HepG2 (cell line): ENCODE measurements around the gene TYROBP. TPM values are rescaled to one million over a fixed set of nuclear protein-coding genes. Genes with fewer than 3 reads are reported as not detected.

Source experiments
- ATM ChIP-seq: fragments of 450-650 bp; IDR thresholded peaks from 2 replicates; pipeline ENCODE4 v1.7.1; 2017; ENCODE audit warnings: mild to moderate bottlenecking, borderline replicate concordance
- ISL2 ChIP-seq: sonication (generic); formaldehyde crosslinking; IDR thresholded peaks from 2 replicates; pipeline ENCODE4 v1.5.0; 2020; ENCODE audit warnings: missing genetic modification reagents
- KAT8 ChIP-seq: IDR thresholded peaks from 2 replicates; pipeline ENCODE4 v1.6.1; 2016; ENCODE audit warnings: missing genetic modification reagents, missing compliant biosample characterization
- LCORL ChIP-seq, 2 experiments: fragments of 450-650 bp in 1 of 2; sonication (generic) in 1 of 2; formaldehyde crosslinking in 1 of 2; IDR thresholded peaks; 2 replicates each; pipeline versions ENCODE4 v1.5.0 to v1.6.1; 2017 to 2020; ENCODE audit warnings: antibody characterized with exemption in 1 of 2, missing genetic modification reagents in 1 of 2
- NCOA1 ChIP-seq: sonication (generic); formaldehyde crosslinking; IDR thresholded peaks from 2 replicates; pipeline ENCODE4 v1.9.0; 2021; ENCODE audit warnings: missing genetic modification reagents
- NFIC ChIP-seq: IDR thresholded peaks from 2 replicates; pipeline ENCODE4 v1.6.1; 2012; ENCODE audit warnings: mild to moderate bottlenecking, low read length, inconsistent platforms
- NRL ChIP-seq: sonication (generic); formaldehyde crosslinking; IDR thresholded peaks from 2 replicates; pipeline ENCODE4 v1.5.0; 2020; ENCODE audit warnings: missing genetic modification reagents, mild to moderate bottlenecking, moderate library complexity, borderline replicate concordance
- SKI ChIP-seq: fragments of 450-650 bp; IDR thresholded peaks from one replicate; pipeline ENCODE4 v1.6.1; 2018; ENCODE audit warnings: mild to moderate bottlenecking; ENCODE audit not compliant: partially characterized antibody
- SRF ChIP-seq: IDR thresholded peaks from 2 replicates; pipeline ENCODE4 v1.6.1; 2011; ENCODE audit warnings: mild to moderate bottlenecking, low read depth, low read length, moderate library complexity
- SRY ChIP-seq: sonication (generic); formaldehyde crosslinking; IDR thresholded peaks from 2 replicates; pipeline ENCODE4 v1.8.0; 2022; ENCODE audit warnings: mild to moderate bottlenecking, missing genetic modification reagents
- ZNF224 ChIP-seq: sonication (generic); formaldehyde crosslinking; IDR thresholded peaks from 2 replicates; pipeline ENCODE4 v1.5.0; 2020; ENCODE audit warnings: mild to moderate bottlenecking, missing genetic modification reagents
- ZNF276 ChIP-seq: sonication (generic); formaldehyde crosslinking; IDR thresholded peaks from 2 replicates; pipeline ENCODE4 v1.4.0; 2020; ENCODE audit warnings: mild to moderate bottlenecking, low read depth, missing genetic modification reagents
- ZNF549 ChIP-seq: sonication (generic); formaldehyde crosslinking; IDR thresholded peaks from 2 replicates; pipeline ENCODE4 v1.5.0; 2020; ENCODE audit warnings: missing genetic modification reagents
- ZNF768 ChIP-seq: sonication (generic); formaldehyde crosslinking; IDR thresholded peaks from 2 replicates; pipeline ENCODE4 v1.4.0; 2020; ENCODE audit warnings: missing genetic modification reagents
- polyA plus RNA-seq, 8 experiments: library from polyadenylated mRNA; depleted of rRNA in 3 of 8; stranded (reverse) in 7 of 8; unstranded in 1 of 8; fragments of >200 nt; fragmentation: Illumina TruSeq in 4 of 8; extraction: Trizol in 4 of 8; gene quantifications; 2 replicates each; pipeline versions ENCODE4 v1.2.1 to v1.2.3, GENCODE V29; 2011 to 2016; ENCODE audit warnings: low read depth in 4 of 8, missing spikeins in 1 of 8, mixed read lengths in 1 of 8; ENCODE audit not compliant: insufficient read depth in 1 of 8
- total RNA-seq, 5 experiments: library from RNA; depleted of rRNA; stranded (reverse); fragments of >200 nt; fragmentation: Illumina TruSeq; extraction: Trizol; gene quantifications; 2 replicates each; pipeline ENCODE4 v1.2.3, GENCODE V29; 2016; ENCODE audit warnings: low read depth in 1 of 5
- TF ChIP-seq, protein P1 (sequence below): IDR thresholded peaks from 2 replicates; pipeline ENCODE4 v1.6.1; 2012; ENCODE audit warnings: low read length, improper control_type of control experiment
- TF ChIP-seq, protein P2 (sequence below): sonication (generic); formaldehyde crosslinking; IDR thresholded peaks from 2 replicates; pipeline ENCODE4 v1.5.0; 2020; ENCODE audit warnings: missing genetic modification reagents
- TF ChIP-seq, protein P3 (sequence below): sonication (generic); formaldehyde crosslinking; conservative IDR thresholded peaks from 2 replicates; pipeline ENCODE4 v1.4.0; 2020; ENCODE audit warnings: mild to moderate bottlenecking, missing genetic modification reagents, moderate library complexity
- TF ChIP-seq, protein P4 (sequence below): sonication (generic); formaldehyde crosslinking; IDR thresholded peaks from 2 replicates; pipeline ENCODE4 v1.4.0; 2020; ENCODE audit warnings: mild to moderate bottlenecking, missing genetic modification reagents

The TYROBP gene
- total and polyA plus RNA-seq, 2 of the 13 experiments (the other 11 are each of a cell fraction or from before 2014, with no cell fraction given): not detected

DNA sequence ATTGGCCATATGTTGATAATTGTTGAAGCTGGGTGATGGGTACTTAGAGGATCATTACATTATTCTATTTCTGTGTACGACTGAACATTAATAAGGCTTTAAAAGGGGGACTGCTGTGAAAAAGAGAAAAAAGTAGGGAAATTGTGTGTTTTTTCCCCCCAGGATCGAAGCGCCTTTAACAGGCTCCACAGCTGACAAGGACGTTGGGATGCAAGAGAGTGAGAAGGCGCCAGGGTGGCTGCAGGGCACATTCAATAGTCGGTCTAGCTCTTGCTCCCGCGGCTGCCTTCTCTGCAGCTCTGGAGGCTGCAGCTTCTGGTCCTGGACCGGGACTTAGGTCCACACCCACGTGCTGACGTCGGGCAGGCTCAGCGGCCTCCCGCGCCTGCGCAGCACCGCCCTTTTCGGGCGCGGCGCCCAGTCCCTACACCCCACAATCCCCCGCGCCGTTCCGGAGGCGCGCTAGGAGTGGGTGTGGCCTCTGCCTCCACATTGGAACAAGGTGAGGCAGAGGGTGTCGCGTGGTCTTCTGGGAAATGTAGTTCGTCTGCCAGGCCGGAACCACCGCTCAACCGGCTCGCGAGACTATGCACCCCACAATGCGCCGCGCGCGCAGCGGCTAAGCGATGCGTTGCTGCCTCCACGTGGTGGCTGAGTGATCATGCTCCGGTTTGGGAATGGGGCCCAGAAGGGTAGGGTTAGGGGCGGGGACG, 23.2 kb upstream of the TYROBP start (continued):
- TF ChIP-seq, protein P1, sequence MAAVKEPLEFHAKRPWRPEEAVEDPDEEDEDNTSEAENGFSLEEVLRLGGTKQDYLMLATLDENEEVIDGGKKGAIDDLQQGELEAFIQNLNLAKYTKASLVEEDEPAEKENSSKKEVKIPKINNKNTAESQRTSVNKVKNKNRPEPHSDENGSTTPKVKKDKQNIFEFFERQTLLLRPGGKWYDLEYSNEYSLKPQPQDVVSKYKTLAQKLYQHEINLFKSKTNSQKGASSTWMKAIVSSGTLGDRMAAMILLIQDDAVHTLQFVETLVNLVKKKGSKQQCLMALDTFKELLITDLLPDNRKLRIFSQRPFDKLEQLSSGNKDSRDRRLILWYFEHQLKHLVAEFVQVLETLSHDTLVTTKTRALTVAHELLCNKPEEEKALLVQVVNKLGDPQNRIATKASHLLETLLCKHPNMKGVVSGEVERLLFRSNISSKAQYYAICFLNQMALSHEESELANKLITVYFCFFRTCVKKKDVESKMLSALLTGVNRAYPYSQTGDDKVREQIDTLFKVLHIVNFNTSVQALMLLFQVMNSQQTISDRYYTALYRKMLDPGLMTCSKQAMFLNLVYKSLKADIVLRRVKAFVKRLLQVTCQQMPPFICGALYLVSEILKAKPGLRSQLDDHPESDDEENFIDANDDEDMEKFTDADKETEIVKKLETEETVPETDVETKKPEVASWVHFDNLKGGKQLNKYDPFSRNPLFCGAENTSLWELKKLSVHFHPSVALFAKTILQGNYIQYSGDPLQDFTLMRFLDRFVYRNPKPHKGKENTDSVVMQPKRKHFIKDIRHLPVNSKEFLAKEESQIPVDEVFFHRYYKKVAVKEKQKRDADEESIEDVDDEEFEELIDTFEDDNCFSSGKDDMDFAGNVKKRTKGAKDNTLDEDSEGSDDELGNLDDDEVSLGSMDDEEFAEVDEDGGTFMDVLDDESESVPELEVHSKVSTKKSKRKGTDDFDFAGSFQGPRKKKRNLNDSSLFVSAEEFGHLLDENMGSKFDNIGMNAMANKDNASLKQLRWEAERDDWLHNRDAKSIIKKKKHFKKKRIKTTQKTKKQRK: no peak
- TF ChIP-seq ATM: no peak
- no peak; the same call in 1 of the 2 replicates for TF ChIP-seq NRL (CRISPR knock-in tag)
- TF ChIP-seq SRF: no peak
- TF ChIP-seq KAT8 (CRISPR knock-in tag): peak; percentile 93
- TF ChIP-seq ZNF549 (CRISPR knock-in tag): no peak
- no peak for TF ChIP-seq NCOA1 (CRISPR knock-in tag)
- no peak; the same call in 1 of the 2 replicates for TF ChIP-seq ZNF224
- TF ChIP-seq LCORL (IDR thresholded peaks at IDR 0.05): no peak
- peak; percentile 52; the same call in 1 of the 2 replicates for TF ChIP-seq LCORL (CRISPR knock-in tag; IDR thresholded peaks at IDR 0.05)
- peak; percentile 4; the same call in 1 of the 2 replicates for TF ChIP-seq SRY (CRISPR knock-in tag)
- no peak for TF ChIP-seq NFIC
- TF ChIP-seq ZNF276 (CRISPR knock-in tag): no peak
- TF ChIP-seq, protein P2, sequence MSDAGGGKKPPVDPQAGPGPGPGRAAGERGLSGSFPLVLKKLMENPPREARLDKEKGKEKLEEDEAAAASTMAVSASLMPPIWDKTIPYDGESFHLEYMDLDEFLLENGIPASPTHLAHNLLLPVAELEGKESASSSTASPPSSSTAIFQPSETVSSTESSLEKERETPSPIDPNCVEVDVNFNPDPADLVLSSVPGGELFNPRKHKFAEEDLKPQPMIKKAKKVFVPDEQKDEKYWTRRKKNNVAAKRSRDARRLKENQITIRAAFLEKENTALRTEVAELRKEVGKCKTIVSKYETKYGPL (CRISPR knock-in tag): no peak
- TF ChIP-seq, protein P3, sequence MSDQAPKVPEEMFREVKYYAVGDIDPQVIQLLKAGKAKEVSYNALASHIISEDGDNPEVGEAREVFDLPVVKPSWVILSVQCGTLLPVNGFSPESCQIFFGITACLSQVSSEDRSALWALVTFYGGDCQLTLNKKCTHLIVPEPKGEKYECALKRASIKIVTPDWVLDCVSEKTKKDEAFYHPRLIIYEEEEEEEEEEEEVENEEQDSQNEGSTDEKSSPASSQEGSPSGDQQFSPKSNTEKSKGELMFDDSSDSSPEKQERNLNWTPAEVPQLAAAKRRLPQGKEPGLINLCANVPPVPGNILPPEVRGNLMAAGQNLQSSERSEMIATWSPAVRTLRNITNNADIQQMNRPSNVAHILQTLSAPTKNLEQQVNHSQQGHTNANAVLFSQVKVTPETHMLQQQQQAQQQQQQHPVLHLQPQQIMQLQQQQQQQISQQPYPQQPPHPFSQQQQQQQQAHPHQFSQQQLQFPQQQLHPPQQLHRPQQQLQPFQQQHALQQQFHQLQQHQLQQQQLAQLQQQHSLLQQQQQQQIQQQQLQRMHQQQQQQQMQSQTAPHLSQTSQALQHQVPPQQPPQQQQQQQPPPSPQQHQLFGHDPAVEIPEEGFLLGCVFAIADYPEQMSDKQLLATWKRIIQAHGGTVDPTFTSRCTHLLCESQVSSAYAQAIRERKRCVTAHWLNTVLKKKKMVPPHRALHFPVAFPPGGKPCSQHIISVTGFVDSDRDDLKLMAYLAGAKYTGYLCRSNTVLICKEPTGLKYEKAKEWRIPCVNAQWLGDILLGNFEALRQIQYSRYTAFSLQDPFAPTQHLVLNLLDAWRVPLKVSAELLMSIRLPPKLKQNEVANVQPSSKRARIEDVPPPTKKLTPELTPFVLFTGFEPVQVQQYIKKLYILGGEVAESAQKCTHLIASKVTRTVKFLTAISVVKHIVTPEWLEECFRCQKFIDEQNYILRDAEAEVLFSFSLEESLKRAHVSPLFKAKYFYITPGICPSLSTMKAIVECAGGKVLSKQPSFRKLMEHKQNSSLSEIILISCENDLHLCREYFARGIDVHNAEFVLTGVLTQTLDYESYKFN: peak; percentile 38
- TF ChIP-seq, protein P4, sequence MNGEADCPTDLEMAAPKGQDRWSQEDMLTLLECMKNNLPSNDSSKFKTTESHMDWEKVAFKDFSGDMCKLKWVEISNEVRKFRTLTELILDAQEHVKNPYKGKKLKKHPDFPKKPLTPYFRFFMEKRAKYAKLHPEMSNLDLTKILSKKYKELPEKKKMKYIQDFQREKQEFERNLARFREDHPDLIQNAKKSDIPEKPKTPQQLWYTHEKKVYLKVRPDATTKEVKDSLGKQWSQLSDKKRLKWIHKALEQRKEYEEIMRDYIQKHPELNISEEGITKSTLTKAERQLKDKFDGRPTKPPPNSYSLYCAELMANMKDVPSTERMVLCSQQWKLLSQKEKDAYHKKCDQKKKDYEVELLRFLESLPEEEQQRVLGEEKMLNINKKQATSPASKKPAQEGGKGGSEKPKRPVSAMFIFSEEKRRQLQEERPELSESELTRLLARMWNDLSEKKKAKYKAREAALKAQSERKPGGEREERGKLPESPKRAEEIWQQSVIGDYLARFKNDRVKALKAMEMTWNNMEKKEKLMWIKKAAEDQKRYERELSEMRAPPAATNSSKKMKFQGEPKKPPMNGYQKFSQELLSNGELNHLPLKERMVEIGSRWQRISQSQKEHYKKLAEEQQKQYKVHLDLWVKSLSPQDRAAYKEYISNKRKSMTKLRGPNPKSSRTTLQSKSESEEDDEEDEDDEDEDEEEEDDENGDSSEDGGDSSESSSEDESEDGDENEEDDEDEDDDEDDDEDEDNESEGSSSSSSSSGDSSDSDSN (CRISPR knock-in tag): peak; percentile 65
- TF ChIP-seq SKI: peak; percentile 24
- 0 out of 2 replicates have a peak, but pooled peaks have one; percentile 38 for TF ChIP-seq ISL2 (CRISPR knock-in tag)
- no peak for TF ChIP-seq ZNF768
